GM20431 (cell line): ENCODE results near the gene ABCA4.

Experiments
- in situ Hi-C: fragments of 300-500 bp; cut with MseI, MboI; formaldehyde crosslinking; loops from one replicate; pipeline ENCODE4 v1.15.0; 2020; ENCODE audit warnings: low sequenced_read_pairs; ENCODE audit not compliant: unreplicated experiment

ABCA4 gene

GRCh38 chr1:94090761-94091160 is 30.2 kb downstream of the ABCA4 start:
- in situ Hi-C loops: no loop called here

- in situ Hi-C loops: no loop called here
Observed at GRCh38 chr1:94087193-94087592, 33.8 kb downstream of the ABCA4 start.

GRCh38 chr1:94084547-94084946 is 36.4 kb downstream of the ABCA4 start:
- in situ Hi-C loops: no loop called here

GRCh38 chr1:94084085-94084484 is 36.9 kb downstream of the ABCA4 start:
- in situ Hi-C loops: no loop called here

- in situ Hi-C loops: no loop called here
Observed at GRCh38 chr1:94083681-94084080, 37.3 kb downstream of the ABCA4 start.

GRCh38 chr1:94081566-94082344 is 39.2 kb downstream of the ABCA4 start:
- in situ Hi-C loops: no loop called here

GRCh38 chr1:94079989-94080388 is 41.0 kb downstream of the ABCA4 start:
- in situ Hi-C loops: no loop called here

- in situ Hi-C loops: no loop called here
Observed at GRCh38 chr1:94079080-94079940, 41.6 kb downstream of the ABCA4 start.

- in situ Hi-C loops: loop anchor here (25.0 kb wide), 1 partner anchor 739 kb away; the partner anchor contains the start of gene SLC44A3
Observed at GRCh38 chr1:94072840-94073522, 48.0 kb downstream of the ABCA4 start.

- in situ Hi-C loops: loop anchor here (25.0 kb wide), 1 partner anchor 740 kb away; the partner anchor contains the start of gene SLC44A3
Observed at GRCh38 chr1:94071976-94072375, 49.0 kb downstream of the ABCA4 start.

- in situ Hi-C loops: loop anchor here (25.0 kb wide), 1 partner anchor 741 kb away; the partner anchor contains the start of gene SLC44A3
Observed at GRCh38 chr1:94071391-94071790, 49.6 kb downstream of the ABCA4 start.

- in situ Hi-C loops: loop anchor here (25.0 kb wide), 1 partner anchor 741 kb away; the partner anchor contains the start of gene SLC44A3
Observed at GRCh38 chr1:94070865-94071264, 50.1 kb downstream of the ABCA4 start.

GRCh38 chr1:94069919-94070285 is 51.0 kb downstream of the ABCA4 start:
- in situ Hi-C loops: loop anchor here (10.0 to 25.0 kb wide), 2 partner anchors 255 to 742 kb away; partner anchors contain the start of gene SLC44A3

- in situ Hi-C loops: loop anchor here (10.0 to 25.0 kb wide), 2 partner anchors 256 to 743 kb away; partner anchors contain the start of gene SLC44A3
Observed at GRCh38 chr1:94068999-94069918, 51.7 kb downstream of the ABCA4 start.

GRCh38 chr1:94068096-94068998 is 52.6 kb downstream of the ABCA4 start:
- in situ Hi-C loops: loop anchor here (10.0 to 25.0 kb wide), 2 partner anchors 256 to 744 kb away; partner anchors contain the start of gene SLC44A3

- in situ Hi-C loops: loop anchor here (10.0 to 25.0 kb wide), 2 partner anchors 258 to 745 kb away; partner anchors contain the start of gene SLC44A3
Observed at GRCh38 chr1:94067196-94067595, 53.8 kb downstream of the ABCA4 start.

GRCh38 chr1:94063379-94063778 is 57.6 kb downstream of the ABCA4 start:
- in situ Hi-C loops: loop anchor here (10.0 to 25.0 kb wide), 2 partner anchors 261 to 749 kb away; partner anchors contain the start of gene SLC44A3
